GM19324 (cell line): Measurements from ENCODE around the gene INS.

ENCODE experiments used
- ATAC-seq: cut with Tn5 transposase; IDR thresholded peaks from one replicate; pipeline ENCODE4 v1.9.1; 2021; ENCODE audit warnings: mild to moderate bottlenecking, moderate library complexity; ENCODE audit not compliant: unreplicated experiment, low FRiP score

INS gene

GRCh38 chr11:2160736-2161259 is at the start of gene INS:
Gene INS, minus strand, starts transcription at chr11:2161209. Its CDS starts 238 bp downstream, at chr11:2160971.
- ATAC-seq, result no peak

- no peak for ATAC-seq
Observed at GRCh38 chr11:2210366-2211112, 49.5 kb upstream of the INS start.

- ATAC-seq, result no peak
Observed at GRCh38 chr11:2209900-2210321, 48.9 kb upstream of the INS start.

- no peak for ATAC-seq
Observed at GRCh38 chr11:2209370-2209801, 48.4 kb upstream of the INS start.

- no peak for ATAC-seq
Observed at GRCh38 chr11:2208691-2209369, 47.8 kb upstream of the INS start.

- no peak for ATAC-seq
Observed at GRCh38 chr11:2207773-2208621, 47.0 kb upstream of the INS start.

- ATAC-seq, result no peak
Observed at GRCh38 chr11:2207212-2207611, 46.2 kb upstream of the INS start.

- no peak for ATAC-seq
Observed at GRCh38 chr11:2205981-2206690, 45.1 kb upstream of the INS start.

GRCh38 chr11:2205214-2205720 is 44.3 kb upstream of the INS start:
- ATAC-seq, result no peak

GRCh38 chr11:2204361-2205213 is 43.6 kb upstream of the INS start:
- ATAC-seq, result no peak

GRCh38 chr11:2203440-2204259 is 42.6 kb upstream of the INS start:
- no peak for ATAC-seq

- ATAC-seq, result no peak
Observed at GRCh38 chr11:2202900-2203439, 42.0 kb upstream of the INS start.

- ATAC-seq, result no peak
Observed at GRCh38 chr11:2202071-2202899, 41.3 kb upstream of the INS start.

GRCh38 chr11:2201542-2201941 is 40.5 kb upstream of the INS start:
- no peak for ATAC-seq

GRCh38 chr11:2200957-2201519 is 40.0 kb upstream of the INS start:
- ATAC-seq, result no peak

GRCh38 chr11:2200536-2200935 is 39.5 kb upstream of the INS start:
- ATAC-seq, result no peak
